NCI-H2171 (cell line): ENCODE data around the gene ELAVL3.
"Not testable (repeated sequence)": the region's sequence is repeated elsewhere in the genome, so short reads cannot be mapped to it uniquely, and the experiment has no call there.

Source experiments
- DNase-seq: peaks from one replicate; lab custom pipeline; 2025; lab: John Stamatoyannopoulos, UW

Gene ELAVL3

GRCh38 chr19:11406703-11407236 is 74.1 kb downstream of the ELAVL3 start:
- DNase-seq: not testable (repeated sequence)

- no peak for DNase-seq
Observed at GRCh38 chr19:11405846-11406643, 74.8 kb downstream of the ELAVL3 start.

GRCh38 chr19:11404588-11405222 is 76.1 kb downstream of the ELAVL3 start:
- no peak for DNase-seq

GRCh38 chr19:11401808-11402543 is 78.9 kb downstream of the ELAVL3 start:
- no peak for DNase-seq
